Measurements from ENCODE around the gene LRRC8C. TPM values are rescaled to one million over a fixed set of nuclear protein-coding genes. Genes with fewer than 3 reads are reported as not detected.

The LRRC8C gene
- 1 to 10 TPM in 5 of 6 experiments, under 1 TPM in 1; 0.53 to 2.0 (median 1.2) TPM for total RNA-seq
- long read RNA-seq: 0 reads

GRCh38 chr1:89632657-89633247, at the start of gene LRRC8C:
Gene LRRC8C (plus strand): TSS chr1:89633120. CDS start chr1:89686474, 53,354 bp downstream.
- WGBS (ENCODE audit: insufficient coverage, low coverage, low lambda C conversion rate, missing lambda C conversion rate): 0% methylated on average over 8 of the region's 76 CpGs
- no peaks in the 10 kb centered on the region for H3K4me1 ChIP-seq
- H3K36me3 ChIP-seq: no peaks in the 10 kb centered on the region
- ATAC-seq (peak; percentile 88 to 95 (median 90)), DNase-seq (peak; percentile 76 to 88 (median 85))
- peak within 1 kb of the TSS; percentile 52 to 68 (median 61) for H3K4me3 ChIP-seq
- H3K27me3 ChIP-seq: no peaks in the 10 kb centered on the region
- peak within 1 kb of the TSS; percentile 61 to 78 (median 63) for H3K27ac ChIP-seq
- TF ChIP-seq POLR2A (IDR thresholded peaks at IDR 0.05): no peak
- TF ChIP-seq CTCF (IDR thresholded peaks at IDR 0.05): peak; percentile 26 to 61 (median 42)
- H3K9me3 ChIP-seq: no peaks in the 10 kb centered on the region
- intact Hi-C loops (cut with DNase I): no loop called here

- TF ChIP-seq POLR2A (IDR thresholded peaks at IDR 0.05): no peak
- no peak for TF ChIP-seq CTCF (IDR thresholded peaks at IDR 0.05)
- Histone ChIP-seq H3K4me1 (no peaks in the 10 kb centered on the region), H3K36me3 (peaks cover 0 to 3% (median under 1%) of the 10 kb centered on the region in 4 donors), H3K9me3 (no peaks in the 10 kb centered on the region), H3K27ac (no peak overlapping the region), H3K4me3 (no peak overlapping the region), H3K27me3 (no peaks in the 10 kb centered on the region)
- intact Hi-C loops (cut with DNase I): no loop called here
- WGBS (ENCODE audit: insufficient coverage, low coverage, low lambda C conversion rate, missing lambda C conversion rate): 95% methylated on average over 2 of the region's 2 CpGs
- no peak for ATAC-seq
- DNase-seq: no peak
Measured at GRCh38 chr1:89584211-89584610, 48.7 kb upstream of the LRRC8C start.

DNA sequence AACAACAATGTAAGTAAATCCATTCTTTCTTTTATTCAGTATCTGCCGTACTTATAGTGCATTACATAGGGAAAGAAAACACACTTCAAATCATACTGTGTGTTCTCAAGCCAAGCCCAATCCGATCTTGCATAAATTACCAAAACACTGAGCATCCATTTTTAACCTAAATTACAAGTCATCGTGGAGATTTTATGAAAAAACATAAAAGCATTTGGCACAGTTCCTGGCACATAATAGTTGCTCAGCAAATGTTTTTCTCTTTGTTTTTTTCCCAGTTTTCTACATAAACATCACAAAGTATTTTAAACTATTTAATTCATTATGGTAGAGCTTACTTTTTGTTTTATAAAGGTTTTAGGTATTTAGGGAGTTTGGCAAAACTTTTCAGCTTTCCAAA, 48.1 kb upstream of the LRRC8C start:
- DNase-seq (no peak), ATAC-seq (no peak)
- H3K9me3 ChIP-seq: no peaks in the 10 kb centered on the region
- no peak overlapping the region for H3K4me3 ChIP-seq
- H3K4me1 ChIP-seq: no peaks in the 10 kb centered on the region
- no peaks in the 10 kb centered on the region for H3K27me3 ChIP-seq
- H3K36me3 ChIP-seq: peaks cover 0 to 3% (median under 1%) of the 10 kb centered on the region in 4 donors
- no peak overlapping the region for H3K27ac ChIP-seq
- TF ChIP-seq CTCF (IDR thresholded peaks at IDR 0.05) (no peak), POLR2A (IDR thresholded peaks at IDR 0.05) (no peak)
- 95% methylated on average over 3 of the region's 3 CpGs for WGBS (ENCODE audit: insufficient coverage, low coverage, low lambda C conversion rate, missing lambda C conversion rate)
- intact Hi-C loops (cut with DNase I): no loop called here

GRCh38 chr1:89587729-89588161, 45.2 kb upstream of the LRRC8C start:
- ATAC-seq: peak in 3 of 4 donors; percentile 33 to 36 (median 33)
- intact Hi-C loops (cut with DNase I): no loop called here
- Histone ChIP-seq H3K4me1 (no peaks in the 10 kb centered on the region), H3K9me3 (no peaks in the 10 kb centered on the region), H3K36me3 (peaks cover 0 to 3% (median 0%) of the 10 kb centered on the region in 4 donors), H3K4me3 (no peak overlapping the region), H3K27ac (no peak overlapping the region), H3K27me3 (no peaks in the 10 kb centered on the region)
- TF ChIP-seq CTCF (IDR thresholded peaks at IDR 0.05): no peak
- no peak for TF ChIP-seq POLR2A (IDR thresholded peaks at IDR 0.05)
- no peak for DNase-seq
- WGBS (ENCODE audit: insufficient coverage, low coverage, low lambda C conversion rate, missing lambda C conversion rate): 92% methylated on average over 2 of the region's 4 CpGs

Measured in right lobe of liver (tissue), 6 donors.